Neural progenitor cell (in vitro differentiated cells): Measurements from ENCODE around the gene KCNAB3.

ENCODE experiments used
- EZH2 ChIP-seq: fragments of 200-600 bp; sonication (generic); IDR thresholded peaks from 2 replicates; pipeline ENCODE4 v1.6.1; 2017; ENCODE audit warnings: antibody characterized with exemption, mild to moderate bottlenecking, moderate library complexity
- TF ChIP-seq, protein P1 (sequence below): fragments of 200-600 bp; sonication (generic); IDR thresholded peaks from 2 replicates; pipeline ENCODE4 v1.5.1; 2017; ENCODE audit warnings: antibody characterized with exemption, mild to moderate bottlenecking

DNA sequence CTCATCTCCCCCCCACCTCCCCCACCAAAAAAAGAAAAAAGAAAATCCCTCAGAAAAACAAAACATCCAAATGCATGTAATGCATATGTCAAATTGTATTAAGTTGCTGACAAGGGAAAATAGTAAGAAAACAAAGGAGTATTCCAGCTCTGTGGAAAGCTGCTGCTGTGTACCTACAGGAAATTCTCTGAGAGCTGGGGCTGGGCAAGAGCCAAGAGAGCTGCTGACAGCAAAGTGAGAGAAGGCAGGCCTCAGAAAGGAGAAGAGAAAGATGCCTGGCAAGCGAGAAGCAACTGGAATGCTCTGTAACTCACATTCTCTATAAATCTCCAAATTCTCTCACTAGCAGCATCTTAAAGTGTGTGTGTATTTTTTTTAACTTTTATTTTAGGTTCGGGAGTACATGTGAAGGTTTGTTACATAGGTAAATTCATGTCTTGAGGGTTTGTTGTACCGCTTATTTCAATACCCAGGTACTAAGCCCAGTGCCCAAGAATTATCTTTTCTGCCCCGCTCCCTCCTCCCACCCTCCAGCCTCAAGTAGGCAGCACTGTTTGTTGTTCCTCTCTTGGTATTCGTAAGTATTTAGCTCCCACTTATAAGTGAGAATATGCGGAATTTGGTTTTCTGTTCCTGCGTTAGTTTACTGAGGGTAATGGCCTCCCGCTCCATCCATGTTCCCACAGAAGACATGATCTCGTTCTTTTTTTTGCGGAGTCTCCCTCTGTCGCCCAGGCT lies 26.7 kb upstream of the KCNAB3 start:
- TF ChIP-seq, protein P1, sequence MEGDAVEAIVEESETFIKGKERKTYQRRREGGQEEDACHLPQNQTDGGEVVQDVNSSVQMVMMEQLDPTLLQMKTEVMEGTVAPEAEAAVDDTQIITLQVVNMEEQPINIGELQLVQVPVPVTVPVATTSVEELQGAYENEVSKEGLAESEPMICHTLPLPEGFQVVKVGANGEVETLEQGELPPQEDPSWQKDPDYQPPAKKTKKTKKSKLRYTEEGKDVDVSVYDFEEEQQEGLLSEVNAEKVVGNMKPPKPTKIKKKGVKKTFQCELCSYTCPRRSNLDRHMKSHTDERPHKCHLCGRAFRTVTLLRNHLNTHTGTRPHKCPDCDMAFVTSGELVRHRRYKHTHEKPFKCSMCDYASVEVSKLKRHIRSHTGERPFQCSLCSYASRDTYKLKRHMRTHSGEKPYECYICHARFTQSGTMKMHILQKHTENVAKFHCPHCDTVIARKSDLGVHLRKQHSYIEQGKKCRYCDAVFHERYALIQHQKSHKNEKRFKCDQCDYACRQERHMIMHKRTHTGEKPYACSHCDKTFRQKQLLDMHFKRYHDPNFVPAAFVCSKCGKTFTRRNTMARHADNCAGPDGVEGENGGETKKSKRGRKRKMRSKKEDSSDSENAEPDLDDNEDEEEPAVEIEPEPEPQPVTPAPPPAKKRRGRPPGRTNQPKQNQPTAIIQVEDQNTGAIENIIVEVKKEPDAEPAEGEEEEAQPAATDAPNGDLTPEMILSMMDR: no peak
- TF ChIP-seq EZH2: no peak
